GM18508 (cell line): ENCODE measurements around the gene TMEM181.
"Not testable (repeated sequence)": the region's sequence is repeated elsewhere in the genome, so short reads cannot be mapped to it uniquely, and the experiment has no call there.

ENCODE experiments used
- ATAC-seq: cut with Tn5 transposase; IDR thresholded peaks from one replicate; pipeline ENCODE4 v1.9.1; 2021; ENCODE audit warnings: moderate number of reproducible peaks; ENCODE audit not compliant: insufficient read depth, unreplicated experiment

The TMEM181 gene

DNA sequence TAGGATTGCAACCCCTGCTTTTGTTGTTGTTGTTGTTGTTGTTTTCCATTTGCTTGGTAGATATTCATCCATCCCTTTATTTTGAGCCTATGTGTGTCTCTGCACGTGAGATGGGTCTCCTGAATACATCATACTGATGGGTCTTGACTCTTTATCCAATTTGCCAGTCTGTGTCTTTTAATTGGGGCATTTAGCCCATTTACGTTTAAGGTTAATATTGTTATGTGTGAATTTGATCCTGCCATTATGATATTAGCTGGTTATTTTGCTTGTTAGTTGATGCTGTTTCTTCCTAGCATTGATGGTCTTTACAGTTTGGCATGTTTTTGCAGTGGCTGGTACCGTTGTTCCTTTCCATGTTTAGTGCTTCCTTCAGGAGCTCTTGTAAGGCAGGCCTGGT, 58.4 kb downstream of the TMEM181 start:
- not testable (repeated sequence) for ATAC-seq

DNA sequence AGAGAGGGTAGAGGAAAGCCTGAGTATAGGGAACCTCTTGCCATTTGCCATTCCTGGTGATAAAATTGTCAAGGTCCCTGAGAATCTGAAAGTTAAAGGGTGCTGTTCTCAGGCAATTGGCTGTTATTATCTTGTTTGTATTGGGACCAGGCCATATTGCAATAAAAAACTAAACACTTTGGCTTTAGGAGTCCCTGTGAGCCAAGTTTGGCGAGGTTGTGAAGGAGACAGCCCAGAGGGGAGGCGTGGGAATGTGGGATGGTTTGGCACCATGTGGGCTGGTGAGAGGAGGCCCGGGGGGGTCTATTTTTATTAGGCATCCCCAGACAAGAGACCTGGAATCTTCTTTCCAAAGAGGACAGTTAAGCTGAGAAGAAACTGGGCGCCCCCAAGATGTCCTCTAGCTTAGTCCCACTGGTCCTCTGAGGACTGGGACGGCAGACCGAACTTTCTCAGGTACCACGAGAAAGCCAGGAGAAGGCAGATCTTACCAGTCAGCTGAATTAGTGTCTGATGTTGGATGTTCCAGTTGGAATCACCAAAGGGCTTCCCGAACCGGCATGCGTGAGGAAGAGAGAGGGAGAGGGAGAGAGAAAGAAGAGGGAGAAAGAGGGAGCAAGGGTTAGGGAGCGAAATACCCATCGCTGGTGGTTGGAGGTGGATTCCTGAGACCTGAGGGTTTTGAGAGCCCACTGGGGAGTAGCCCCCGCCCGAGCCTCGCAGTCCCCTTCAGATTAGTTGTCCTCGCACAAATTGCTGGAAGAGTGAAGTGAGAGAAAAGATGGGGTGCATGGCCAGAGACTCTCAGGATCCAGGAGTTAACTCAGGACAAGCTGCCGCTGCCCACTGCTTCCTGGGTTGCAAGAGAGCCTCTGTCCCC, 60.3 kb downstream of the TMEM181 start:
- no peak for ATAC-seq

DNA sequence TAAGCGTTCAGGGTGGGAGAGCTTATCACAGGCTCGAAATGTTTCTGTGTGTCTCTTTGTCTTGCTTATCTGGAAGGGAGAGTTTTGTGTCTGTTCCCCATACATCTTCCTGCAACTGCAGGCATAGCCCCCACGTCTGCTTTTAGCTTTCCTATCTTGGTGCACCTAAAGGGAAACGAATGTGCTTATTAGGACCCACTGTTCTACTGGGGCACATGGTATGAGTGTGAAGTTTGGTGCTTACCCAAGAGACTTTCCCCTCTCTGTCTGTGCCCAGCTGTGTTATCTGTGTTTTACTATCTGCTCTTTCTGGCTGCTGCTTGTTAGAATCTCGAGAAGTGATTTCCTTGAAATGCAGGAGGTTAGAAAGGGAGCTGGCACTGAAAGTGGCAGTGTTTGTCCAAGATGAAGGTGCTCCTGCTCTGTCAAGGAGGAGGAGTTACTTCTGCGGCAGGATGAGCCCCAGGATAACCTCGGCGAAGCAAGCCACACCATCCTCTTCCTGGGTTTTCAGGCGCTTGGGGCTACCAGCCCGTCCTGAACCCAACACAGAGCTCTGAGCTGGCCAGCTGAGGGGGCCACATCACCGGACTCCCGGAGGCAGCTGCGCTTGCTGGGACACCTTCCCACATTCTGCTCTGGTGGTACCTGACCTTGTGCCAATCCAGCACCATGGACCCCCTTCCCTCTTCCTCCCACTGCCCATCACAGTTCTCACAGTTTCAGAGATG, 61.2 kb downstream of the TMEM181 start:
- no peak for ATAC-seq

DNA sequence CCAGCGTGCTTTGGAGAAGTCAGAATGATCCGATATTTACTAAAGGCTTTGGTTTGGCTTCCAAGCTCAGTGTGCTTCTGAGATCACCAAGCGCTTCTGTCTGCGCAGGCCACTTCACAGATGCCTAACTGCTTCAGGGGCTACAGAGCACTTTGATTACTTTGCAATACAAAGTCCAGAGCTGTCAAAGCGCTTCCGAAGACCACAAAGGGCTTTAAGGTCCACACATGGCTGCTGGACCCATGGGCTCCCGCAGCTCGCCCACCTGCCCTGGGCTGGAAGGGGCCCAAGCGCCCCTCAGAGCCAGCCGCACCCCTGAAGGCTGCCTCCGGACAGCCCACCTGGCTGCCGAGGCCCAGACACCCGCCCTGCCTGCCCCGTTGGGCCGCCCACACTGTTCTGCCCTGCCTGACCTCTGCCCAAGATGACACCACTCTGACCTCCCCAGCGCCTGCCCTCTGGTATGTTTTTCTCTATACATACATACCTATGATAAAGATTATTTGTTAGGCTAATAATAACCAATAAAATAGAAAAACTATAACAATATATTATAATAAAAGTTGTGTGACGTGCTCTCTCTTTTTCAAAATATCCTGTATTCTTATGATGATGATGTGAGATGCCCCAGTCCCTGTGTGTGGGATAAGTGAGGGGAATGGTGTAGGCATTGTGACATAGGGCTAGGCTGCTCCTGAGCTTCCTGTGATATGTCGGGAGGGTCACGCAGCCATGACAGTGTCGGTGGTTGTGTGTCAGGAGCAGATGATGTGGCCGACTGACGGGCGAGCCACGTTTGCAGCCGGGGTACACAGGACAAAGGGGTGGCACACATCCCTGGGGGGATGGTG, 62.0 kb downstream of the TMEM181 start:
- ATAC-seq = no peak

DNA sequence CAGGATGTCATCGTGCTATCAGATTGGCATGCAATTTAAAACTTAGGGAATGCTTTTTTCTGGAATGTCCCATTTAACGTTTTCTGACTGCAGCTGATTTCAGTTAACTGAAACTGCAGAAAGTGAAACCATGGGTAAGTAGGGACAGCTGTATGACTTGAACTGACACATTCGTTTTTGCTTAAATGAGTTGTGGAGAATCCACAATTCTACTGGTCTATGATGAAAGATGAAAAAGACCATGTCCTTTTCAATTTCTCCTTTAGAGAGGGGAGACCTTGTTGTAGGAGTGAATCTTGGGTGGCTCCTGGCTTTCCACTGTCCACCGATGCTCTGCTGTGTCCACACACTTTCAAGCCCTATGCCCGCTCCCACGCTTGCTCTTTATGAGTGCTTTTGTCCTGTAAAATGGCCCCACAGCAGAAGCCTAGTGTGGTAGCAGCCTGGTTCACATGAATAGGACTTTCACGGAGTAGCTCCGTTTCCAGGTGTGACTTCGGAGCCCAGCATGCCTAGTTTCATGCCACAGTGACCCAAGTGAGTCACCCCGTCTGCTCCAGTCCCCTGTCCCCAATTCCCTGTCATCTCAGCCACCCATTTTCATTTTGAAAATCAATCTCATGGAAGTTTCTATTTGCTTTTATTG, 62.8 kb downstream of the TMEM181 start:
- ATAC-seq = no peak

DNA sequence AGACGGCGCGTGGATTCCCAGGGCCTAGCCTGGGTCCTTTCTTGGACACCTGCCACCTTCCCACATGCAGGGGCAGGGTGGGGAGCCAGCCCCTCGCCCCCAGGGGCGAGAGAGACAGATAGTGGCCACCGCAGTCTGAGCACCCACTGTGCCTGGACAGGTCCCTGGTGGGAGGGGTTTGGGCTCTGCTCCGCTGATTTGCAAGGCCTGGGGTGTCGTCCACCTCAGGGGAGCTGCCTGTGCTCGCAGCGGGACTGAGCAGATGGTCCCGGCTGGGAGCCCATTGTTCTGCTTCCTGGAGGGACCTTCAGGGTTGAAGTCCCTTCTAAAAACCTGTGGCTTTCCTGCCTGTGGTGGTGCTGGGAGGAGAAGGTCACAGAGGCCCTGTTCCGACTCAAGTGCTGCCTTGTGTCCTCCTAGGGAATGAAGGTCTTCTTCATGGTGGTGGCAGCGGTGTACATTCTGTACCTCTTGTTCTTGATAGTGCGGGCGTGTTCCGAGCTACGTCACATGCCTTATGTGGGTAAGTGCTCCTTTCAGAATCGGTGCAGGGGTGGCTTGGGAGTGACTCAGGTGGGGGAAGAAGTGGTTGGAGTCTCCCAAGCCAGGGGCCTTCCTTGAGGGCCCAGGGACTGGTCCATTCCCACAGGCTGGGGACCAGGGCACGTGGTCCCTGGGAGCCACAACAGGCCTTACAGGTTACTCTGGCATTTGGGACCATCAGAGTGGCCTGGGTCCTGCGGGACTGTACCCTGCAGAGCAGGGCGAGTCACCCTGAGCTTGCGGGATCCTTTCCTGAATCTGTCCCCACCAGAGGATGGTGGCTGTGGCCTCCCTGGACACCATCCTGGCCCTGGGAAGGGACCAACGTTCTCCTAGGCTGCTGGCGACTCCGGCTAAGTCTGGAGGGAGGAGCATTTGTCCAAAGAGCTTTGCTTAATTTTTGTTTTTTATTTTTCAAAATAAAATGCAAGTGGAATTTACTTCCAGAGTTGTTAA, 65.1 kb downstream of the TMEM181 start:
- ATAC-seq = no peak

DNA sequence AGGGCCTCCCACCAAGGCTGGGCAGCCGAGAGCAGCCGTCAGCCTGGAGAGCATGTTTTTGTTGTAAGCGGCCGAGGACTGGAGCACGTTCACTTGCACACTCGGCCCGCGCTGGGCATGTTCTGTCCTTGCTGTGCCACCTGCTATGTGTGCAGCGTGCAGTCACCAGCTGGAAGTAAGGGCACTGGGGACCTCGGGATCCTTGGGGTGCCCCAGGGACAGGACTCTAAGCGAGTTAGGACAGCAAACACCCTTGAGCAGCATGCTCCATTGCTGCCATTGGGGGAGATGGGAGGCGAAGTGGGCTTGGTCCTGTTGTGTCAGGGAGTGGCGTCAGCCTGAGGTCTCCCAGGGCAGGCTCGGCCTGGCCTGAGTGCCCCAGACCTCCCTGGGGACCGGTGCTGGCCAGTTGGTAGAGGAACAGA, 66.0 kb downstream of the TMEM181 start:
- ATAC-seq = no peak

DNA sequence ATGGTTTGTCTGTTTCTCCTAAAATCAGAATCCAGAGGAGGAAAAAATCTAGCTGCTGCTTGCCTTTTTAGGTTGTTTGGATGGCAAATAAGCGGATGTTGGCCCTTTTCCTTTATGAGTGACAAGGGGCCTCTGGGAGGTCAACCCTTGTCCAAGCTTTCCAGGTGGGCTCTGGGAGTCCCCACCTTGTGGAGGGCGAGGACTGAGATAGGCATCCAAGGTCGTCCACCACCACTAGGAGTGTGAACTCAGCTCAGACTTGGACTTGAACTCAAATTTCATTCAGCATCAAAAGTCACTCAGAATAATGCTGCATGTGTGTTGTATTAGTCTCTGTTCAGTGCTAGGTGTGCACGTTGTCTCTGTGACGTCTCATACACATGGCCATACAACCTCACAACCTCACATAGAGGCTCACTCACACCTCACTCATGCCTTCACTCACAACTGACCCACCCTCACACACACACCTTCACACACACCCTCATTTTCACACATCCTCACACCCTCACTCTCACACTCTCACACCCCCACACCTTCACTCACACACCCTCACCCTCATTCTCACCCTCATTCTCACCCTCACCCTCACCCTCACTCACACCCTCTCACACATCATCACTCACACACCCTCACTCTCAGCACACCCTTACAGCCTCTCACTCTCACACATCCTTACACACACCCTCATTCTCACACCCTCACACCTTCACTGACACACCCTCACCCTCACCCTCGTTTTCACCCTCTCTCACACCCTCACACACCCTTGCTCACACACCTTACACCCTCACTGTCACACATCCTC, 66.7 kb downstream of the TMEM181 start:
- ATAC-seq = no peak

DNA sequence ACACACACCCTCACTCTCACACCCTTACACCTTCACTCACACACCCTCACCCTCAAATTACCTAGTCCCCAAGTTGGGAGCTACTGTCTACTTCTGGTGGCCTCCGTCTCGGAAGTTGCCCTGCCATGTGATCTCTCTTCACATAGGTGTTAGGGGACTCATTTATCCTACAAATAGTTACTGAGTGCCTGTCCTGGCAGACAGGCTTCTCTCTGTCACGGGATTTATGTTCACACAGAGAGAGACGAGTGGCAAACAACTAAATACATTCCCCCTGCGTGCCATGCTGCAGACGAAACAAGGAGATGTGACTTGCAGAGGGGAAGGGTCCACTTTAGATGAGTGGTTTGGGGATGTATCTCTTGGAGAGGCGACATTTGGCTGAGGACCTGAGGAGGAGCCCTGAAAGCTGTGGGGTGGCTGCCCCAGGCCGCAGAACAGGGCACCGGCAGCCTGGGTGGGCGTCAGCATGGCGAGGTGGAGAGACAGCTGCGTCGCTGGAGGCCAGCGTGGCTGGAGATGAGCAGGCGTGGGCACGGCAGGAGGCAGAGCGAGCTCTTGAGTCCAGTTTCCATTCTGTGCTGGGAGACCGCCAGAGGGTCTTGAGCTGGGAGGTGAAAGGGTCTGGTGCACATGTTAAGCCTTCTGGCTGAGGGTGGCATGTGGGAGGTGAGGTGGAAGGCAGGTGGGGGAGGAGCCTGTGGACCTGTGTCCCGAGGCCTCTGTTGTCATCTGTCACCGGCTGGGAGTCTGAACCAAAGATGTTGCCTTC, 67.5 kb downstream of the TMEM181 start:
- ATAC-seq = no peak

DNA sequence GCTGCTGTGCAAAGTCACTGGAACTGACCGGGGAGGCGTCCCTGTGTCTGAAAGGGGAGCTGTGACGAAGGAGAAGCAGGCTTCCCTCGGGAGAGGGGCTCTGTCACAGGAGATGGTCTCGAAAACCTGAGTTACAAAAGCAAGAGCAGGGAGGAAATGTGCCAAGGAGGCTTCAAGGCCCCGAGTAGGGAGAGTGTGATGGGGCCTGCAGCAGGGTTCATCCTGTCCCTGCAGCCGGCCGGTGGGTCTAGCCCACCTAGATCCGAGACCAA, 68.0 kb downstream of the TMEM181 start:
- ATAC-seq = no peak

DNA sequence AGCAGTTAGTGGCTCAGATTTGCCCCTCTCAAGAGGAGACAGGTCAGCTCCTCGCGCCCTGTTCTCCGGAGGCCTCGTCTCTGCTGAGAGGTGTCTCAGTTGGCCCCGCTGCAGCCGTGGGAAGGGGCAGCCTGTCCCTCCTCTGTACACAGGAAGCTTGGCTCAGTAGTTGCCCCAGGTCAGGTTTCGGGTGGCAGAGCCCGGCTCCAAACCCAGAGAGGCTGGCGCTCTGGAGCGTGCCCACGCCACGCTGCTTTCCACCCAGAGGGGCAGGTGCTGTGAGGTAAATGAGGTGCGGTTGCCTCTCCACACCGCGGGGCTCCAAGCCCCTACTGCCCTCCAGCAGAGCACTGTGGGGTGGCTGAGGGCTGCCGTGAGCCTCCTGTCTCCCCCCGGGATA, 68.7 kb downstream of the TMEM181 start:
- no peak for ATAC-seq

DNA sequence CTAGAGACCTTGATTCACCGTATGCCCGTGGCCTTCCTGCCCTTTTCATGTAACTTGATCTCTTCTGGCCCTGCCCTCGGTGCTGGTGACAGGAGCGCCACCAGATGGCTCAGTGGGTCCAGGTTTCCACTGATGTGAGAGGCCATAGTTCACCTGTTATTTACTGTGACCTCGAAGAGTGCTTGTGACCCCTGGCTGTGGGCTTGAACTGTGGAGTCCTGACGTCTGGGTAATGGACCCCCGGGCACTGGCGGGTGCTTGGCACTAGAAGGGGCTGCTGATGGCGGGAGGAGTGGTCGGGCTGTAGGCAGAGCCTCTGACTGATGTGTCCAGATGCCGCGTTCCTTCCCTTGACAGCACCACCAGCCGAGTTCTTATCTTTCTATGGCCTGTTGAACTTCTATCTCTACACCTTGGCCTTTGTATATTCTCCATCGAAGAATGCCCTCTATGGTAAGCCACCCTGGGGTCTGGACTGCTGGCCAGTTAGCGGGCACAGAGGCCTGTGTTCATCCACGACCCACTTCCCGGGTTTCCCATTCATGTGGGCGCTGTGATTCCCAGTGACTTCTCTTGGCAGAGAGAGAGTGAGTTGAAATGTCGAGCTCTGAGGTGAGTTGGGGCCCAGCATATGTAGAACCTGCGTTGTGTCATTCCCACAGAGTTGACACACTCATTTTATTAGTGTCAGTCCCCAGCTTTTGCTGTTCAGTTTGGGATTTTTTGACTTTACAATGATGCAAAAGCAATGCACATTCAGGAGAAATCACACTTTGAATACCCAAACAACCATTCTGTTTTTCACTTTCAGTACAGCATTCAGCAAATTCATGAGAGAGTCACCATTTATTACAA, 69.7 kb downstream of the TMEM181 start:
- no peak for ATAC-seq

DNA sequence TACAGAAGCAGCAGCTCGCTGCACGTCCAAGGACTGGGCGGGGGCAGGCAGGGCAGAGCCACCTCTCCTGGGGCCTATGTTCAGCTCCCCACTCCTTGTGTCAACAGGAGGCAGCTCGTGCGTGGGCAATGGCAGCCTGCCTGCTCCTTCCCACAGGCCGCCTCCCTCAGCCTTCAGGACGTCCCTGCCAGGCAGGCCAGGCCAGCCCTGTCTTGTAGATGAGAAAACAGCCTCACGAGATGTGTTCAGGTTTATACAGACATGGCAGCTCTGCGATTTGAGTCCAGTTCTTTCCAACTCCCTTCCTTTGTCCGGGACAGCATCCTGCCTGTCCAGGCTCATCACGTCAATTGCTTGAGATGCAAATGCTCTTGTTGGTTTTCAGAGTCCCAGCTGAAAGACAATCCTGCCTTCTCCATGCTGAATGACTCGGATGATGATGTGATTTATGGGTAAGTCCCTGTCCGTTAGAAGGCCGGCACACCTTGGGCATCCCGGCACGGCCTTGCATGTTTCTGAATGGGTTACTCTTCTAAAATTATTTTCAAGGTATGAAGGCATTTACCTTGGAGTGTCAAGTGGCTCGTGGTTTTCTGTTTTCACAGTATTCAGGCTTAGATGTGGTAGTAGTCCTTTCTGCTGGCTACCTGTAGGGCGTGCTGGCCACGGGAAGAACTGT, 71.2 kb downstream of the TMEM181 start:
- no peak for ATAC-seq

DNA sequence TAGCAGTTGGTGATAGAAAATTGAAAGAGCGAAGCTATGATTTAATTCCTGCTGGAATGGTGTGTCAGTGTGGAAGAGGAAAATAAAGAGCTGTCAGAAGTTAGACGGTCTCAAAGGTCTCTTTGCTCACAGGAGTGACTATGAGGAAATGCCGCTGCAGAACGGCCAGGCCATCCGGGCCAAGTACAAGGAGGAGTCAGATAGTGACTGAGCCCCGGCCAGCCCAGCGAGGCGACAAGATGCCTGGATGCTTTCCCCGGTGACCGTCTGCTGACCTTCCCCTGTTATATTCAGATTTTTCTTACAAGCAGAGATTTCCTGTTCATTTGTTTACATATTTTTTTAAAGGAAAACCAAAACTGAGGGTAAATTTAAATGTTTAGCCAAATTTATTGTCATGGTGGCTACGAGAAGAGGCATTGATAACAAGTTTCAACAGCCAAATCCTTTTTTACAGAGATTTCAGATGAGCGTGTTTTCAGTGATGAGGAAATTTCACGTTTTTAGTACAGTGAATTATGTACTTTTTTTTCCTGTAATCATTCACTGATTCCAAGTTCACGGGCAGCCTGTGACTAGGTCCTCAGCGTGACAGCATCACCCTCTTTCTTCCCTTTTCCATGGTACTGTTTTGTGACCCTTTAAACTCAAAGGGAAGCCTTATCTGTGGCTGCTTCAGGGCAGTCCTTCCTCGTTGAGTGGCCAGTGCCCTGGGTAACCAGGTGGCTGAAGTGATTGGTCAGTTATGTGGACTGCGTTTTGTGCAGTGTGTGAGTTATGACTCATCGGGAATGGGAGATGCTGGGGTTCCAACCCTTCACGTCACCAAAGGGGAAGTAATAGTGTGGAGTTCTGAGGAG, 72.0 kb downstream of the TMEM181 start:
- ATAC-seq = no peak

DNA sequence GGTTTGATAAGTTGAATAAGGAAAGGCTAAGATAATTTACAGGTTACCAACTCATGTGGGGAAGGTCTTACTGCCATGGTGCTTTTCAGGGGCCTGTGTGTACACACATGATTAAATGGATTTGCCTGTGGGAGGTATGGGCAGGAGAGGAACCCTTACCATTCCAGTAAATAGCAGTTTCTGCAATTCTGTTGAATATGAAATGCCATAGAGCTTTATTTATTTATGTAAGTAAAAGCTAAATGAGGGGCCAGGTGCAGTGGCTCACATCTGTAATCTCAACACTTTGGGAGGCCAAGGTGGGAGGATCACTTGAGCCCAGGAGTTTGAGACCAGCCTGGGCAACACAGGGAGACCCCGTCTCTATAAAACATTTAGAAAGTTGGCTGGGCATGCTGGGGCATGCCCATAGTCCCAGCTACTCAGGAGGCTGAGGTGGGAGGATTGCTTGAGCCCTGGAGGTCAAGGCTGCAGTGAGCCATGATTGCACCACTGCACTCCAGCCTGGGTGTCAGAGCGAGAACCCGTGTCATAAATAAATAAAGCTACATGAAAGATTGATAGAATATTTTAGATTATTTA, 72.7 kb downstream of the TMEM181 start:
- ATAC-seq = not testable (repeated sequence)
